GM12878 (cell line): ENCODE measurements around the gene CAMTA1.

ENCODE experiments used
- CBFB ChIP-seq: IDR thresholded peaks from 2 replicates; pipeline ENCODE4 v1.6.1; 2016; ENCODE audit warnings: antibody characterized with exemption, low read depth
- CBX3 ChIP-seq: fragments of 200-600 bp; sonication (generic); IDR thresholded peaks from 2 replicates; pipeline ENCODE4 v1.6.1; 2016; ENCODE audit warnings: low read depth, borderline replicate concordance
- CTCF ChIP-seq, 3 experiments: IDR thresholded peaks in 2 of 3; conservative IDR thresholded peaks in 1 of 3; 2 replicates each; pipeline ENCODE4 v1.5.1; 2011; ENCODE audit warnings: low read depth in 3 of 3, low read length in 3 of 3, mild to moderate bottlenecking in 3 of 3, control low read depth in 2 of 3, moderate library complexity in 2 of 3, inconsistent platforms in 1 of 3, mixed read lengths in 1 of 3; ENCODE audit not compliant: control insufficient read depth in 2 of 3, insufficient read depth in 1 of 3; ENCODE audit errors: extremely low read depth in 1 of 3
- EP300 ChIP-seq, 2 experiments: fragments of 150-350 bp in 1 of 2; IDR thresholded peaks; 2 replicates each; pipeline ENCODE4 v1.6.1; 2011 to 2012; ENCODE audit warnings: low read depth in 2 of 2, low read length in 2 of 2, borderline replicate concordance in 1 of 2, improper control_type of control experiment in 1 of 2, inconsistent platforms in 1 of 2; ENCODE audit not compliant: control insufficient read depth in 1 of 2
- EZH2 ChIP-seq: IDR thresholded peaks from 2 replicates; pipeline ENCODE4 v1.6.1; 2012; ENCODE audit warnings: low read depth, mild to moderate bottlenecking, control low read depth, inconsistent platforms, low read length, borderline replicate concordance; ENCODE audit not compliant: control insufficient read depth
- HDAC2 ChIP-seq: fragments of 200-600 bp; sonication (generic); IDR thresholded peaks from 2 replicates; pipeline ENCODE4 v1.6.1; 2017
- MYC ChIP-seq: IDR thresholded peaks from 2 replicates; pipeline ENCODE4 v1.6.1; 2011; ENCODE audit warnings: mild to moderate bottlenecking, low read length, moderate library complexity, inconsistent platforms; ENCODE audit not compliant: insufficient read depth, insufficient replicate concordance, insufficient read length, severe bottlenecking
- NR2F1 ChIP-seq: fragments of 450-650 bp; conservative IDR thresholded peaks from 2 replicates; pipeline ENCODE4 v1.6.1; 2017; ENCODE audit warnings: mild to moderate bottlenecking
- PAX5 ChIP-seq: IDR thresholded peaks from 2 replicates; pipeline ENCODE4 v1.6.1; 2011; ENCODE audit warnings: low read depth, low read length, borderline replicate concordance
- POLR2A ChIP-seq: IDR thresholded peaks from 2 replicates; pipeline ENCODE4 v1.6.1; 2011; ENCODE audit warnings: low read depth, mild to moderate bottlenecking, low read length
- SMC3 ChIP-seq: IDR thresholded peaks from 2 replicates; pipeline ENCODE4 v1.6.1; 2011; ENCODE audit warnings: low read length, improper control_type of control experiment, borderline replicate concordance
- WRNIP1 ChIP-seq: IDR thresholded peaks from 2 replicates; pipeline ENCODE4 v1.6.1; 2011; ENCODE audit warnings: low read depth, low read length, improper control_type of control experiment, borderline replicate concordance
- ZNF274 ChIP-seq: IDR thresholded peaks from one replicate; pipeline ENCODE4 v1.8.0; 2011; ENCODE audit not compliant: insufficient read length, insufficient read depth
- TF ChIP-seq, protein P1 (sequence below): IDR thresholded peaks from 2 replicates; pipeline ENCODE4 v1.6.1; 2012; ENCODE audit warnings: mild to moderate bottlenecking, low read depth, low read length

GRCh38 chr1:7178741-7179140 lies 393.5 kb downstream of the CAMTA1 start:
- TF ChIP-seq NR2F1 (no peak), MYC (no peak), CTCF (IDR thresholded peaks at IDR 0.05 in 2 of 3, conservative IDR thresholded peaks at IDR 0.05 in 1 of 3; ENCODE audit: control insufficient read depth in 2 of 3, extremely low read depth in 1 of 3, insufficient read depth in 1 of 3, low read depth in 3 of 3, low read length in 3 of 3) (no peak), HDAC2 (no peak), EP300 (IDR thresholded peaks at IDR 0.05; ENCODE audit: borderline replicate concordance in 1 of 2, control insufficient read depth in 1 of 2, low read depth in 2 of 2, low read length in 2 of 2) (no peak), SMC3 (no peak), ZNF274 (no peak), EZH2 (no peak), WRNIP1 (no peak), CBFB (no peak), CBX3 (no peak), PAX5 (no peak), POLR2A (no peak)
- TF ChIP-seq, protein P1, sequence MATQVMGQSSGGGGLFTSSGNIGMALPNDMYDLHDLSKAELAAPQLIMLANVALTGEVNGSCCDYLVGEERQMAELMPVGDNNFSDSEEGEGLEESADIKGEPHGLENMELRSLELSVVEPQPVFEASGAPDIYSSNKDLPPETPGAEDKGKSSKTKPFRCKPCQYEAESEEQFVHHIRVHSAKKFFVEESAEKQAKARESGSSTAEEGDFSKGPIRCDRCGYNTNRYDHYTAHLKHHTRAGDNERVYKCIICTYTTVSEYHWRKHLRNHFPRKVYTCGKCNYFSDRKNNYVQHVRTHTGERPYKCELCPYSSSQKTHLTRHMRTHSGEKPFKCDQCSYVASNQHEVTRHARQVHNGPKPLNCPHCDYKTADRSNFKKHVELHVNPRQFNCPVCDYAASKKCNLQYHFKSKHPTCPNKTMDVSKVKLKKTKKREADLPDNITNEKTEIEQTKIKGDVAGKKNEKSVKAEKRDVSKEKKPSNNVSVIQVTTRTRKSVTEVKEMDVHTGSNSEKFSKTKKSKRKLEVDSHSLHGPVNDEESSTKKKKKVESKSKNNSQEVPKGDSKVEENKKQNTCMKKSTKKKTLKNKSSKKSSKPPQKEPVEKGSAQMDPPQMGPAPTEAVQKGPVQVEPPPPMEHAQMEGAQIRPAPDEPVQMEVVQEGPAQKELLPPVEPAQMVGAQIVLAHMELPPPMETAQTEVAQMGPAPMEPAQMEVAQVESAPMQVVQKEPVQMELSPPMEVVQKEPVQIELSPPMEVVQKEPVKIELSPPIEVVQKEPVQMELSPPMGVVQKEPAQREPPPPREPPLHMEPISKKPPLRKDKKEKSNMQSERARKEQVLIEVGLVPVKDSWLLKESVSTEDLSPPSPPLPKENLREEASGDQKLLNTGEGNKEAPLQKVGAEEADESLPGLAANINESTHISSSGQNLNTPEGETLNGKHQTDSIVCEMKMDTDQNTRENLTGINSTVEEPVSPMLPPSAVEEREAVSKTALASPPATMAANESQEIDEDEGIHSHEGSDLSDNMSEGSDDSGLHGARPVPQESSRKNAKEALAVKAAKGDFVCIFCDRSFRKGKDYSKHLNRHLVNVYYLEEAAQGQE: no peak
